HG02623 (cell line): ENCODE measurements around the gene PES1.
"Not testable (repeated sequence)": the region's sequence is repeated elsewhere in the genome, so short reads cannot be mapped to it uniquely, and the experiment has no call there.

Source experiments
- ATAC-seq: cut with Tn5 transposase; IDR thresholded peaks from one replicate; pipeline ENCODE4 v1.9.1; 2021; ENCODE audit warnings: moderate library complexity; ENCODE audit not compliant: unreplicated experiment

The PES1 gene

DNA sequence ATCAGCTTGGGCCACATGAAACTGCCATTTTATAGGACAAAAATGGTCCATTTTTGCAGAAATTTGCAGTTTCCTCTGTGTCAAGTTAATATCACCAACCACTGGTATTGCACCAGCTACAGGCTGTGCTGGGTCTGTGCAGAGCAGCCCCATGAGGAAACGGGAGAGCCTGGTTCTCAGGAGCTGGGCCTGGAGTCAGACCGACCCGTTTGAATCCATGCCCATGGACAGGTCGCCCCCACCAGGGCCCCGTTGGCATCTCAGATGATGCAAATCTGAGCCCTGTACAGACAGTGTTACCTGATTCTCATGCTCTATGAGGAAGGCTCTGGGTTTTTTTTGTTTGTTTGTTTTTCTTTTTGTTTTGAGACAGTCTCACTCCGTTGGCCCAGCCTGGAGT lies 35.3 kb downstream of the PES1 start:
- ATAC-seq: no peak

DNA sequence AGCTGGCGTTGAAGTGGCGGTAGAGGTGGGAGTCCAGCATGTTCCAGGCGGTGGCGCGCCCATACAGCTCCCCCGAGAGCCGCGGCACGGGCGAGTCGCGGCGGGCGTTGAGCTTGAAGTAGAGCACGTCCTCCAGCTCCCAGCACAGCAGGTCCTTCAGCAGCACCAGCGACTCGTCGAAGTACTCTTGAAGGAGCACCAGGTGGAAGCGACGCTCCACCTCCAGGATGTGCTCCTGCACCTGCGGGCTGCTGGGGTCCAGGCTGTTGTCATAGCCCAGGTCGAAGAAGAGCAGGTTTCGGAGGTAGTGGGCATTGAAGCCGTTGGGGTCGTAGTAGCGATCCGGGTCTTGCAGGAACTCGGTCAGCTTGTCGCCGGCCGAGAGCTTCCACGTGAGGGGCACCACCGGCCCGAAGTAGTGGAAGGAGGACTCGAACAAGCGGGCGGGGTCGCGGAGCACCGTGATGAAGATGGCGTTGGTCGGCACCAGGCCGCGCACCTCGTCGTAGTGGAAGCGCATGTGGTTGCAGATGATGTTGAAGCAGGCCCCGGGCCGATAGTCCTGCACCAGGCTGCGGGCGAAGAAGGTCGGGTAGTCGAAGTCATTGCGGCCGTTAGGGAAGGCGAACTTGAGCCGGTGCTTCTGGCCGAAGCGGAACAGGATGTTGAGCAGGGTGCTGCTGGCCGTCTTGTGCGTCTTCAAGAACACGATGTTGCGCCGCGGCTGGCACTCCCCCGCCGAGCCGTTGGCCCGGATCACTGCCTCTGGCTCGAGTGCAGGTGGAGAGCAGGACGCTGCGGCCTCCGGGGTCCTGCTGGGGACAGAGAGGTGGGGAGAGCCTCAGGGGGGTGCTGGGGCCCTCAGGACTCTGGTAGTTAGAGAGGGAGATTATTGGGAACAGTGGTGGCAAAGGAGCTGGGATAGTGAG lies 36.2 kb downstream of the PES1 start:
- ATAC-seq: no peak

DNA sequence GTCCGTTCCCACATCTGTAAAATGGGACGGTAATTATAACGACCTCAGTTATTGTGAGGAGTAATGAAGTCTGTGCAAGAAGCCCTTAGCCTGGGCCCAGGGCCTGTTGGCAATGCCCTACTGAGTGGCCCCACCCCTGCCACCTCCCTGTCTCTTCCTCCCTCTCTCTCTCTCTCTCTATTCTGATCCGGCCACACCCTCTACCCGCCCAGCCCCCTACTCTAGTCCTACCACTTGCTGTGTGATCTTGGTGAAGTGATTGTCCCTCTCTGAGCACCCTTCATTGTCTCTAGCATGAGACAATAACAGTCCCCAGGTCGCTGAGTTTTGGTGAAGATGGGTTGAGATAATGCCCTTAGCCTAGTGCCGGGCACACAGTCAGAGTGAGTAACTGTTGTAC lies 37.7 kb downstream of the PES1 start:
- no peak for ATAC-seq

DNA sequence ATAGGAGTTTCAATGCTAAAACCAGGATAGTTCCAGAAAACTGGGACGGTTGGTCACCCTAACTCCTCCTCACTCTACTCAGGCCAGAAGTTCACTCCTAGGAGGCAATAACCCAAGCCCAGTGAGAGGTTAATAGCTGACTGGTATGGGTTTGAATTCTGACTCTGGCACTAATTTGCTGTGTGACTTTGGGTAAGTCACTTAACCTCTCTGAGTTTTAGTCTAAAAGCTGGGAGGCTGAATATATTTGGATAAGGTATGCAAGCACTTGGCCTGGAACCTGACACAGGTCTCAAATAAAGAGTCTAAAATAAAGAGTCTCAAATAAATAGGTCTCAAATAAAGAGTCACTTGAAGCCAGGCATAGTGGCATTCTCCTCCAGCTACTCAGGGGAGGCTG lies 39.0 kb downstream of the PES1 start:
- no peak for ATAC-seq

DNA sequence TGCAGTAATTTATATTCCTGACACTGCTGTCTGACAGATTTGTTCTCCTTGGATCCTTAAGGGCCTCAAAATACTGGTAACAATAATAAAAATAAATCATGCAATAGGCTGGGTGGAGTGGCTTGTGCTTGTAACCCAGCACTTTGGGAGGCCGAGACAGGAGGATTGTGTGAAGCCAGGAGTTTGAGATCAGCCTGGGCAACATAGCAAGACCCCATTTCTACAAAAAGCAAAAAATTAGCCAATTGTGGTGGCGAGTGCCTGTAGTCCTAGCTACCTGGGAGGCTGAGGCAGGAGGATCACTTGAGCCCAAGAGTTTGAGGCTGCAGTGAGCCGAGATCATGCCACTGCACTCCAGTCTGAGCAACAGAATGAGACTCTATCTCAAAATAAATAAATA lies 39.9 kb downstream of the PES1 start:
- not testable (repeated sequence) for ATAC-seq

DNA sequence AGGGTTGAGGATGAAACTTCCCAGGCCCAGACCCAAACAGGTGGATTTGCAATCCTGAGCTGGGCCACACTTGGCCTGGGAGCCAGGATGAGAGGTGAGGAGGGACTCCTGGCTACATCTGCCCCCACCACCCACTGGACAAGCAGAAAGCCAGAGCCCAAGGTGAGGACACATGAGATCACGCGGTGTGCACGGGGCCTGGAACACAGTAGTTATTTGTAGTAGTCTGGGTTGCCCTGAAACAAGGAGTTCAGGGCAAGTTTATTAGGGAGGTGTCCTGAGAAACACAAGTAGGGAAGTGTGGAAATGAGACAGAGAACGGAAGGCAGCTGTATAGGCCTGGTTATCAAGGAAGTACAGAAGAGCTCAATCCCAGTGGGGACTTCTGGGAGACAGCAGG lies 44.5 kb downstream of the PES1 start:
- no peak for ATAC-seq

DNA sequence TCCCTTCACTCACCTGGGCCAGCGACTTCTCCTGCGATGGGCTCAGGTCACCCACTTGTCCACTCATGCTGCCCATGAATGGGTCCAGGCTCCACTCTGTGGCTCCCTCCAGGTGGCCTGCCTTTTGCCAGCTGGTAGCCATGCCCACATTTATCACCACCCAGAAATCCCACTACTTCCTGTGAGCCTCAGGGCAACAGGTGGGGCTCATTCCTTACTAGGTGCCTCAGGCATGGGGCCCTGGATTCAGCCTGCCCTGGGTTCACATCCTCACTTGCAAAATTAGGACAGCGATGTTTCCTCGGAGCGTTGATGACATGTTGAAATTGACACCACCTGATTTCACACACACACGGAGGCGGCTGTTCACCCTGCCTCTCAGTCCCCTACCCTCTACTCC lies 45.1 kb downstream of the PES1 start, which contains the start of gene SEC14L6:
Gene SEC14L6 (minus strand): TSS at position 126 of the 400 bp plus-strand sequence. CDS start 59 bp downstream, at position 67.
- ATAC-seq: no peak

DNA sequence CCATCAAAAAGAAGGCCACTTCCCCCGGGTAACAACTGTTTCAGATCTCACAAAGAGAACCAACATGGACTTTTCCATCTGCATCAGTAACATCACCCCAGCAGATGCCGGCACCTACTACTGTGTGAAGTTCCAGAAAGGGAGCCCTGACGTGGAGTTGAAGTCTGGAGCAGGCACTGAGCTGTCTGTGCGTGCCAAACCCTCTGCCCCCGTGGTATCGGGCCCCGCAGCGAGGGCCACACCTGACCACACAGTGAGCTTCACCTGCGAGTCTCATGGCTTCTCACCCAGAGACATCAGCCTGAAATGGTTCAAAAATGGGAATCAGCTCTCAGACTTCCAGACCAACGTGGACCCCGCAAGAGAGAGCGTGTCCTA lies 48.9 kb downstream of the PES1 start:
- ATAC-seq: no peak

DNA sequence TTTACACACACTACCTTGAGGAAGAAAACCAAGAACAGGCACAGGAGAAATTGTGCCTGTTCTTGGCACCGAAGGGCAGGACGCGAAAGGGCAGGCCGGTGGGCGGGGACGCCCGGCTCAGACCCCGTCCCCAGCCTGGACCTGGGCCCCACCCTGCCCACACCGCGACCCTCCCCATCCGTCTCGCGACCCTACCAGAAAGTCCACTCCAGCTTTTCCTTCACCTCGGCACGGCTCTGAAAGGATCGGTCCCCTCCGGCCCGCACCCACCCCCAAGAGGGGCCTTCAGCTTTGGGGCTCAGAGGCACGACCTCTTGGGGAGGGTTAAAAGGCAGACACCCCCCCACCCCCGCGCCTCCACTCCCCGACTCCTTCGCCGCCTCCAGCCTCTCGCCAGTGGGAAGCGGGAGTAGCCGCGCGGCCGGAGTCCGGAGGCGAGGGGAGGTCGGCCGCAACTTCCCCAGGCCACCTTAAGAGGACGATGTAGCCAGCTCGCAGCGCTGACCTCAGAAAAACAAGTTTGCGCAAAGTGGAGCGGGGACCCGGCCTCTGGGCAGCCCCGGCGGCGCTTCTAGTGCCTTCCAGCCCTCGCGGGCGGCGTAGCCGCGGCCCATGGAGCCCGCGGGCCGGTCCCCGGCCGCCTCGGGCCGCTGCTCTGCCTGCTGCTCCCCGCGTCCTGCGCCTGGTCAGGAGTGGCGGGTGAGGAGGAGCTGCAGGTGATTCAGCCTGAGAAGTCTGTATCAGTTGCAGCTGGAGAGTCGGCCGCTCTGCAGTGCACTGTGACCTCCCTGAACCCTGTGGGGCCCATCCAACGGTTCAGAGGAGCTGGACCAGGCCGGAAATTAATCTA lies 49.5 kb downstream of the PES1 start:
- ATAC-seq: no peak

DNA sequence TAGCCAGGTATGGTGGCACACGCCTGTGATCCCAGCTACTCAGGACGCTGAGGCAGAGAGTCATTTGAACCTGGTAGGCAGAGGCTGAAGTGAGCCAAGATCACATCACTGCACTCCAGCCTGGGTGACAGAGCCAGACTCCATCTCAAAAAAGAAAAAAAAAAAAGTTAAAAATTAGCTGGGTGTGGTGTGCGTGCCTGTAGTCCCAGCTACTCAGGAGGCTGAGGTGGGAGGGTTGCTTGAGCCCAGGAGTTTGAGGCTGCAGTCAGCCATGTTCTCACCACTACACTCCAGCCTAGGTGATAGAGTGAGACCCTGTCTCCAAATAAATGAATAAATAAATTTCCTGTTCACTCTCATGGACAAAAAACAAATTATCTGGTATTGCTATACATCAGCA lies 50.2 kb downstream of the PES1 start:
- ATAC-seq: not testable (repeated sequence)

DNA sequence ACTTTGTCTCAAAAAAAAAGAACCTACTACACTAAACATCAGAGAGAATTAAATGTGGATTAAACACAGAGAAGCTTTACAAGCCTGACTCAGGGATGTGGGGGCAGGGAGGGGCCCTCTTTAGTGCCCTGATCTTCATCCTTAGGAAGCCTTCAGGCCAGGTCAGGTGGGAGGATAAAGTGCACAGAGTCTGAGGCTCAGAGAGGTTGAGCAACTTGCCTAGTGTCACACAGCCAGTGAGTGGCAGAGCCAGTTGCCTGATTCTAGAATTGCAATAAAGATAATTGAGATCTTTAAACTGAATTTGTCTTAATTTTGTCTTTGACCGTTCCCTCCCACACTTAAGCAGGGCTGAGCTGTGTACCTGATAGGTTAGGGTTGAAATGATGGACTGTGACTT lies 52.3 kb downstream of the PES1 start:
- no peak for ATAC-seq

DNA sequence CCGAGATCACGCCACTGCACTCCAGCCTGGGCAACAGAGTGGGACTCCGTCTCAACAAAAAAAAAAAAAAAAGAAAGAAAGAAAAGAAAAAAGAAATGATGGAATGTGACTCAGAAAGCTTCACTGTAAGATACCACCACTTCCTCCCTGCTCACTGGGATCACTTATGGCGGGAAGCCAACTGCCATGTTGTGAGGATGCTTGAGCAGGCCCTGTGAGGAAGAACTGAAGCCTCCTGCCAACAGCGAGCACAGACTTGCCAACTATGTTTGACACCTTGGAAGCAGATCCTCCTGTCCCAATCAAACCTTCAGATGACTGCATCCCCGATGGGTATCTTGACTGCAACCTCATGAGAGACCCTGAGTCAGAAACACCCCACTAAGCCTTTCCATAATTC lies 53.4 kb downstream of the PES1 start:
- no peak for ATAC-seq

DNA sequence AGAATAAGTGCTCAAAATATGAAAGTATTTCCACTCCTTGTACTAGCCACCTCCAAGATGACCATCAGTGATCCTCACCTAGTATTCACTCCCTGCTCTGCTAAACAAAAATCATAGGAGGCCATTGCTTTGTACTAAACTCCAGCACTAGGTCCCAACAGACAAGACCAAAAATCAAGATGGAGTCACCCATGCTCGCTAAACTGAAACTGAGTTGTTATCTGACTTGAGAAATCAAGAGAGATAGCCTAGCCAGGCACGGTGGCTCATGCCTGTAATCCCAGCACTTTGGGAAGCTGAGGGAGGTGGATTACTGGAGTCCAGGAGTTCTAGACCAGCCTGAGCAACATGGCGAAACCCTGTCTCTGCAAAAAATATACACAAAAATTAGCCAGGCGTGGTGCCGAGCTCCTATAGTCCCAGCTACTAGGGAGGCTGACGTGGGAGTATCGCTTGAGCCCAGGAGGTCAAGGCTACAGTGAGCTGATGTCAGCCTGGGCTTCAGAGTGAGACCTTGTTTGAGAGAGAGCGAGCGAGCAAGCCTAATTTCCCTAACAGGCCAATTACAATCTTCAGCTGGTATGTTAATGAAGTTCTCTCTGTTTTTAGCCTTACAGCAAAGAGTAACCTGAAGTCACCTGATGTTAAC lies 54.5 kb downstream of the PES1 start:
- ATAC-seq: no peak

DNA sequence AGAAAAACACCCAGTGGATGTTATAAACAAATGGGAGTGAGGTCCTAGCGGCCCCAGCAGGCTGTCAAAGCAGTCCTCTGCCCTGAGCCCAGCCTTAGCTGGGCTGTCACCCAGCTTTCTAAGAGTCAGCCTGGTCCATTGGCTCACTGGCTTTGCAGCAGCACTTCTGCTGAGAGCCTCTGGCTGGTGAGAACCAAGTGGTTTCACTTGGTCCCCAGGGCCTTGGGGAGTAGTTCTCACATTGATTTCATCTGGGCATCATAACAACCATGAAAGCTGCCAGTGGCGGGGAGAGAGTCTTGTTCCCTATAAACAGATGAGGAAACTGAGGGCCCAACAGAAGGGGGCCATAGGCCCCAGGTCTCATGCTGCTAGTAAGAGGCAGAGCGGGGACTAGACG lies 56.5 kb downstream of the PES1 start:
- ATAC-seq: no peak

DNA sequence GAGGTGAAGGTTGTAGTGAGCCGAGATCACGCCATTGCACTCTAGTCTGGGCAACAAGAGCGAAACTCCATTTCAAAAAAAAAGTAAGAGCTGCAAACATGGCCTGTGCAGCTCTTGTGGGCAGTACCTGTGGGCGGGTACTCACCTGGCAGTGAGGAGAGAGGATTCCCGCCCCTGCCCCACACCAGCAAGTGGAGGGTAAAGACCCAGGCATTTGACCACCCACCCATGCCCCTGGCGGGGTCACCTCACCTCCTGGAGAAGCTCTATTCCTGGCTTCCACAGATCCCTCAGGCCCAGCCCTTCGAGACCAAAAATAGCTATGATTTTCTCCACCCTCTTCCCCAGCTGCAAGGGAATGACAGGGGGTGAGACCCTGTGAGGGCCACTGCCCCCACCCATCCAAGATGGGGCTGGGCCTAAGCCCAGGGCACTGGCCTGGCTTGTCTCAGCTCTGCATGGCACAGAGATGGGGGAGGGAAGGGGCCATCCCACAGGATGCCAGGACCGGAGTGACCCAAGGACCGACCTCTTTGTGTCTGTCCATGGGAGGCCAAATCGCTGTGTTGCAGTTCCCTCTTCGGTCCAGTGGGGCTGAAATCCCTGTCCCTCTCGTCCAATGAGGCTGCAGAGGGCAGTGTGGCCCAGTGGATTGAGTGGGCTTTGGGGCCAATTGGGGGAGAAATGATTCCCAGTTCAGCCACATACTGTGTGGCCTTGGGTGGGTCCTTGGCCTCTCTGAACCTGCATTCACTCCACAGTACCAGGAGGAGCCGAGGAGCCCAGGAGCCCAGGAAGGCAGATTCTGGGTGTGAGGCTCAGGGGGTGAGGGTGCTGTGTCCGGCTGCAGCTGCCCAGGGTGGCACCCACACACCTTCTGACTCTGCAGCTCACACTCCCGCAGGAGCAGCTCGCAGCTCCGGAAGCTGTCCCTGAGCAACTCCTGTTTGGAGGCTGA lies 59.8 kb downstream of the PES1 start:
- ATAC-seq: no peak

DNA sequence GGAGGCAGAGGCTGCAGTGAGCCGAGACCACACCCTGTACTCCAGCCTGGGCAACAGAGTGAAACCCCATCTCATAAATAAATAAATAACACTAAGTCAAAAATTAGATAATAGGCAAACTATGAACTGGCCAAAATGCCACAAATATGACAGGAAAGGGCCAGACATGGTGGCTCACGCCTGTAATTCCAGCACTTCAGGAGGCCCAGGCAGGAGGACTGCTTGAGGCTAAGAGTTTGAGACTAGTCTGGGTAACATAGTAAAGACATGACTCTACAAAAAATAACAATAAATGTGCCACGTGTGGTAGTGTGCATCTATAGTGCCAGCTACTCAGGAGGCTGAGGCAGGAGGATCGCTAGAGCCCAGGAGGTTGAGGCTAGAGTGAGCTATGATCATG lies 65.1 kb downstream of the PES1 start:
- no peak for ATAC-seq
